Panc1 (cell line): ENCODE results near the gene QRFP. TPM values are rescaled to one million over a fixed set of nuclear protein-coding genes. Genes with fewer than 3 reads are reported as not detected.

Source experiments
- ATAC-seq: fragments of 200-7000 bp; cut with Tn5 transposase; 2 replicates; pipeline ENCODE4 v1.9.1; 2020; ENCODE audit warnings: mild to moderate bottlenecking, moderate library complexity
- BruUV-seq: library from RNA; stranded (reverse); fragments of 400-500 nt; replicated peaks from 2 replicates; lab custom pipeline; 2021; lab: Mats Ljungman, UMichigan
- CTCF ChIA-PET: fragments of 300-600 bp; sonication (Branson Sonifier 250); formaldehyde crosslinking; loops from one replicate; lab custom pipeline; 2022; ENCODE audit warnings: antibody characterized with exemption; lab: Charles Lee
- POLR2A ChIA-PET: fragments of 300-600 bp; sonication (Branson Sonifier 250); formaldehyde crosslinking; loops from one replicate; lab custom pipeline; 2022; ENCODE audit warnings: antibody characterized with exemption; lab: Charles Lee
- DNase-seq: peaks from one replicate; pipeline ENCODE4 v3.0.0-alpha.2; 2010; ENCODE audit warnings: low read depth, low spot score
- H3K27ac ChIP-seq: 2 replicates; pipeline ENCODE4 v1.5.1; 2011; ENCODE audit warnings: mild to moderate bottlenecking, low read length, inconsistent platforms
- H3K27me3 ChIP-seq: fragments of 200-500 bp; sonication (Bioruptor generic); 2 replicates; pipeline ENCODE4 v1.6.0; 2014; ENCODE audit warnings: low read length, inconsistent platforms; ENCODE audit not compliant: control insufficient read depth, insufficient read depth
- H3K36me3 ChIP-seq: fragments of 200-500 bp; sonication (Bioruptor generic); 2 replicates; pipeline ENCODE4 v1.5.1; 2014; ENCODE audit warnings: inconsistent platforms, mild to moderate bottlenecking, low read length, moderate library complexity; ENCODE audit not compliant: control insufficient read depth, insufficient read depth
- H3K4me1 ChIP-seq: 2 replicates; pipeline ENCODE4 v1.5.1; 2011; ENCODE audit warnings: inconsistent platforms, mild to moderate bottlenecking, low read length, moderate library complexity; ENCODE audit not compliant: control insufficient read depth, insufficient read depth
- H3K4me3 ChIP-seq, 2 experiments: 2 replicates each; pipeline ENCODE4 v1.5.1; 2011 to 2012; ENCODE audit warnings: low read depth in 2 of 2, low read length in 2 of 2, mild to moderate bottlenecking in 2 of 2, inconsistent platforms in 1 of 2, moderate library complexity in 1 of 2
- H3K9me3 ChIP-seq: fragments of 200-500 bp; sonication (Bioruptor generic); 2 replicates; pipeline ENCODE4 v1.5.1; 2014; ENCODE audit warnings: low read depth, mild to moderate bottlenecking, inconsistent platforms, low read length, moderate library complexity; ENCODE audit not compliant: control insufficient read depth, insufficient read depth
- CTCF ChIP-seq: fragments of 450-650 bp; IDR thresholded peaks from 2 replicates; pipeline ENCODE4 v1.5.1; 2017; ENCODE audit warnings: mild to moderate bottlenecking
- POLR2AphosphoS5 ChIP-seq: IDR thresholded peaks from 2 replicates; pipeline ENCODE4 v1.6.1; 2012; ENCODE audit warnings: mild to moderate bottlenecking, low read depth, low read length, moderate library complexity
- REST ChIP-seq, 2 experiments: IDR thresholded peaks; 2 replicates each; pipeline ENCODE4 v1.6.1; 2011 to 2012; ENCODE audit warnings: low read depth in 2 of 2, control low read depth in 1 of 2, low read length in 1 of 2, mild to moderate bottlenecking in 1 of 2, moderate library complexity in 1 of 2; ENCODE audit not compliant: insufficient read depth in 1 of 2
- SIN3A ChIP-seq: IDR thresholded peaks from 2 replicates; pipeline ENCODE4 v1.6.1; 2012; ENCODE audit warnings: low read depth, mild to moderate bottlenecking, low read length, moderate library complexity, borderline replicate concordance; ENCODE audit not compliant: insufficient read depth
- TCF7L2 ChIP-seq: IDR thresholded peaks from 2 replicates; pipeline ENCODE4 v1.6.1; 2011; ENCODE audit warnings: mild to moderate bottlenecking, low read depth, low read length, inconsistent platforms
- in situ Hi-C: cut with HindIII; loops from 2 replicates; pipeline ENCODE4 v1.10.0; 2016; ENCODE audit warnings: low sequenced_read_pairs, low pct_unique_long_range_greater_than_20kb
- intact Hi-C: fragments of 100-400 bp; cut with micrococcal nuclease; formaldehyde crosslinking; loops from one replicate; pipeline ENCODE4 v1.10.0; 2022; ENCODE audit not compliant: unreplicated experiment
- total RNA-seq: library from RNA; stranded (reverse); gene quantifications from one replicate; pipeline ENCODE4 v1.2.1, GENCODE V29; 2021; ENCODE audit not compliant: unreplicated experiment

The QRFP gene
- total RNA-seq, 1 experiment from 2014 or later = not detected

- intact Hi-C loops = no loop called here
- in situ Hi-C loops = no loop called here
- POLR2A ChIA-PET = no interaction called here
- H3K27ac ChIP-seq = no peak overlapping the region
- ATAC-seq = no peak
- no peaks in the 10 kb centered on the region for H3K9me3 ChIP-seq
- H3K36me3 ChIP-seq = no peaks in the 10 kb centered on the region
- peak overlapping the region in 1 of 2 experiments; percentile 28; a peak in 2 of 4 replicates for H3K4me3 ChIP-seq
- no peak for DNase-seq
- TF ChIP-seq POLR2AphosphoS5 (no peak), REST (IDR thresholded peaks at IDR 0.05; ENCODE audit: insufficient read depth in 1 of 2, low read depth in 2 of 2, low read length in 1 of 2) (no peak), SIN3A (no peak), TCF7L2 (no peak), CTCF (no peak)
- no TSS peak for BruUV-seq
- CTCF ChIA-PET = no interaction called here
- no peaks in the 10 kb centered on the region for H3K27me3 ChIP-seq
- H3K4me1 ChIP-seq = peaks cover 27% of the 10 kb centered on the region
Observed at GRCh38 chr9:130937146-130938076, 40.8 kb upstream of the QRFP start.

GRCh38 chr9:130936285-130937117 lies 39.9 kb upstream of the QRFP start:
- peak; percentile 41 for ATAC-seq
- no peak overlapping the region for H3K4me3 ChIP-seq
- H3K9me3 ChIP-seq = no peaks in the 10 kb centered on the region
- ChIA-PET POLR2A (interaction anchor here (0.7 kb wide), 1 partner anchor 116 kb away, joined by 3 read pairs; no protein-coding TSS in a partner anchor), CTCF (no interaction called here)
- peak overlapping the region; percentile 51 for H3K27ac ChIP-seq
- no peak for DNase-seq
- no peaks in the 10 kb centered on the region for H3K36me3 ChIP-seq
- no peaks in the 10 kb centered on the region for H3K27me3 ChIP-seq
- intact Hi-C loops = no loop called here
- peaks cover 27% of the 10 kb centered on the region for H3K4me1 ChIP-seq
- no TSS peak for BruUV-seq
- in situ Hi-C loops = no loop called here
- TF ChIP-seq TCF7L2 (no peak), REST (IDR thresholded peaks at IDR 0.05; ENCODE audit: insufficient read depth in 1 of 2, low read depth in 2 of 2, low read length in 1 of 2) (no peak), POLR2AphosphoS5 (no peak), CTCF (no peak), SIN3A (no peak)
